Natural killer cell (primary cell): Measurements from ENCODE around the gene THSD1. TPM values are rescaled to one million over a fixed set of nuclear protein-coding genes. Genes with fewer than 3 reads are reported as not detected.

Experiments
- ATAC-seq, 3 donors: fragments of 150-1000 bp in 2 of 3; fragments of 200-7000 bp in 1 of 3; cut with Tn5 transposase; 1 replicate in 1 of 3; 2 replicates in 2 of 3; pipeline ENCODE4 v1.10.0; 2021; ENCODE audit warnings: mild to moderate bottlenecking in 2 of 3, moderate library complexity in 2 of 3
- DNase-seq, 2 donors: peaks; one replicate each; pipeline versions ENCODE4 v3.0.0 to v3.0.0-alpha.2; 2013 to 2021; ENCODE audit warnings: mixed read lengths in 1 of 2
- H3K27ac ChIP-seq: one replicate; pipeline ENCODE4 v1.5.1; 2013; ENCODE audit warnings: mild to moderate bottlenecking, low read length
- H3K27me3 ChIP-seq: one replicate; pipeline ENCODE4 v1.6.1; 2013; ENCODE audit warnings: low read length; ENCODE audit not compliant: control insufficient read depth, insufficient read depth
- H3K36me3 ChIP-seq: one replicate; pipeline ENCODE4 v1.6.1; 2013; ENCODE audit warnings: low read length; ENCODE audit not compliant: control insufficient read depth, insufficient read depth
- H3K4me1 ChIP-seq: one replicate; pipeline ENCODE4 v1.6.1; 2013; ENCODE audit warnings: low read length; ENCODE audit not compliant: control insufficient read depth, insufficient read depth
- H3K4me3 ChIP-seq: one replicate; pipeline ENCODE4 v1.5.1; 2013; ENCODE audit warnings: low read length
- H3K9me3 ChIP-seq: one replicate; pipeline ENCODE4 v1.6.1; 2013; ENCODE audit warnings: low read length; ENCODE audit not compliant: control insufficient read depth, insufficient read depth
- H3K27ac Mint-ChIP-seq, 2 donors: one replicate each; pipeline ENCODE4 v1.8.0; 2022; ENCODE audit warnings: mild to moderate bottlenecking in 2 of 2, mixed read lengths in 2 of 2, moderate library complexity in 1 of 2
- H3K27me3 Mint-ChIP-seq, 2 donors: one replicate each; pipeline ENCODE4 v1.8.0; 2022; ENCODE audit warnings: low read depth in 2 of 2, mixed read lengths in 2 of 2
- H3K36me3 Mint-ChIP-seq: one replicate; pipeline ENCODE4 v1.8.0; 2022; ENCODE audit warnings: mixed read lengths
- H3K4me1 Mint-ChIP-seq, 2 donors: one replicate each; pipeline ENCODE4 v1.8.0; 2022; ENCODE audit warnings: mixed read lengths in 2 of 2
- H3K4me3 Mint-ChIP-seq: one replicate; pipeline ENCODE4 v1.8.0; 2022; ENCODE audit warnings: mild to moderate bottlenecking, moderate library complexity, mixed read lengths
- H3K9me3 Mint-ChIP-seq, 2 donors: one replicate each; pipeline ENCODE4 v1.8.0; 2022; ENCODE audit warnings: mixed read lengths in 2 of 2
- whole genome bisulfite sequencing: methylation state at CpG from one replicate; pipeline ENCODE4 v1.1.7; 2013; ENCODE audit warnings: missing lambda C conversion rate; ENCODE audit not compliant: insufficient coverage; 5-methylcytosine and 5-hydroxymethylcytosine counted together
- intact Hi-C: fragments of 100-400 bp; cut with micrococcal nuclease; formaldehyde crosslinking; loops from one replicate; pipeline ENCODE4 v1.14.2; 2022
- total RNA-seq, 4 donors: library from RNA; stranded (reverse); fragments of 120-200 nt in 1 of 4; gene quantifications; one replicate each; pipeline versions ENCODE4 v1.2.3 to v1.2.4, GENCODE V29; 2013 to 2022
- TF ChIP-seq, protein P1 (sequence below): fragments of 200-600 bp; IDR thresholded peaks from one replicate; pipeline ENCODE4 v1.8.0; 2022; ENCODE audit warnings: antibody characterized with exemption

Gene THSD1
- total RNA-seq, 3 donors from 2014 or later (not counting 1 experiment from before 2014, with no cell fraction given) = 0.61 to 1.2 (median 0.84) TPM

DNA sequence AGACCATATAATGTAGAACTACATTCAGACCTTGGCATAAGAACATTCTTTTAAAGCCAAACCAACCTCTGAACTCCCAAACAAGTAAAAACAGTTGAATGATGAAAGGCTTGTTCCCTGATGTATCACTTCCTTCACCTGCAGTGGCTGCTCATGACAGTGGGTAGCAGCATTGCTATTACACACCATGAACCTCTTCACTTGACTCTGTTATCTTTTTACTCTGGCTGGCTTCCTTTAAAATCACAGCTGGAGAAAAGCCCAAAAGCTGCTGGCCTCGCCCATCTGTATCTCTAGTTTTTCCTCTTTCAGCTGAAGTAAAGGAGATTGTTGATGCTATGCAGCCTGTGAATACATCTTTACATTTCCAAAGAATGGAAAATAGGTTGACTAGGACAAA, 22.6 kb downstream of the THSD1 start:
- no peaks in the 10 kb centered on the region for H3K27me3 ChIP-seq
- H3K9me3 Mint-ChIP-seq = no peaks in the 10 kb centered on the region
- no peaks in the 10 kb centered on the region for H3K36me3 Mint-ChIP-seq
- H3K36me3 ChIP-seq = no peaks in the 10 kb centered on the region
- no peak overlapping the region for H3K27ac Mint-ChIP-seq
- TF ChIP-seq, protein P1, sequence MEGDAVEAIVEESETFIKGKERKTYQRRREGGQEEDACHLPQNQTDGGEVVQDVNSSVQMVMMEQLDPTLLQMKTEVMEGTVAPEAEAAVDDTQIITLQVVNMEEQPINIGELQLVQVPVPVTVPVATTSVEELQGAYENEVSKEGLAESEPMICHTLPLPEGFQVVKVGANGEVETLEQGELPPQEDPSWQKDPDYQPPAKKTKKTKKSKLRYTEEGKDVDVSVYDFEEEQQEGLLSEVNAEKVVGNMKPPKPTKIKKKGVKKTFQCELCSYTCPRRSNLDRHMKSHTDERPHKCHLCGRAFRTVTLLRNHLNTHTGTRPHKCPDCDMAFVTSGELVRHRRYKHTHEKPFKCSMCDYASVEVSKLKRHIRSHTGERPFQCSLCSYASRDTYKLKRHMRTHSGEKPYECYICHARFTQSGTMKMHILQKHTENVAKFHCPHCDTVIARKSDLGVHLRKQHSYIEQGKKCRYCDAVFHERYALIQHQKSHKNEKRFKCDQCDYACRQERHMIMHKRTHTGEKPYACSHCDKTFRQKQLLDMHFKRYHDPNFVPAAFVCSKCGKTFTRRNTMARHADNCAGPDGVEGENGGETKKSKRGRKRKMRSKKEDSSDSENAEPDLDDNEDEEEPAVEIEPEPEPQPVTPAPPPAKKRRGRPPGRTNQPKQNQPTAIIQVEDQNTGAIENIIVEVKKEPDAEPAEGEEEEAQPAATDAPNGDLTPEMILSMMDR = no peak
- H3K9me3 ChIP-seq = no peaks in the 10 kb centered on the region
- ATAC-seq (no peak), DNase-seq (no peak)
- no peak overlapping the region for H3K4me3 Mint-ChIP-seq
- no peaks in the 10 kb centered on the region for H3K4me1 ChIP-seq
- H3K27ac ChIP-seq = no peak overlapping the region
- no peak overlapping the region for H3K4me3 ChIP-seq
- no peaks in the 10 kb centered on the region for H3K4me1 Mint-ChIP-seq
- intact Hi-C loops = no loop called here
- no peaks in the 10 kb centered on the region for H3K27me3 Mint-ChIP-seq
- 90% methylated on average over 1 of the region's 1 CpG for WGBS

DNA sequence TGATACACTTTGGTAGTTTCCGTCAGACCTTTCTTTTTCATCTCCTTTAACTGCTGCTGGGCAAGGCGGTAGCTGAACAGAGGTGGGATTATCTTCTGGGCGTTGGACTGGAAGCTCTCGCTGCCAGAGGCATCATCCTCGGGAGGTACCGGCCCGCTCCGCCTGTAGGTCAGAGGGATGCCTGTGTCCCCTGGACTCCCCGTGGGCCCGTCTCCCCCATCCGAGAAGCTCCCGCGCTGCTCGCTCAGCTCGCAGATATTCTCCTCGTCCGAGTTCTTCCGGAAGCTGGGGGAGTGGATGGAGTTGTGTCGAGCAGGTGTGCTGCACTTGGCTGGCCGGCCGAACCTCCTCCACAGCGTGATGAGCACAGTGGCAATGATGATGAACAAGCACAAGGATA, 27.7 kb downstream of the THSD1 start:
- Mint-ChIP-seq H3K9me3 (no peaks in the 10 kb centered on the region), H3K4me3 (no peak overlapping the region), H3K4me1 (no peaks in the 10 kb centered on the region), H3K27me3 (no peaks in the 10 kb centered on the region), H3K27ac (no peak overlapping the region), H3K36me3 (no peaks in the 10 kb centered on the region)
- ATAC-seq (no peak), DNase-seq (no peak)
- Histone ChIP-seq H3K4me3 (no peak overlapping the region), H3K9me3 (no peaks in the 10 kb centered on the region), H3K27ac (no peak overlapping the region), H3K27me3 (no peaks in the 10 kb centered on the region), H3K4me1 (no peaks in the 10 kb centered on the region), H3K36me3 (no peaks in the 10 kb centered on the region)
- 97% methylated on average over 22 of the region's 22 CpGs for WGBS
- TF ChIP-seq, protein P1 = no peak
- intact Hi-C loops = no loop called here

DNA sequence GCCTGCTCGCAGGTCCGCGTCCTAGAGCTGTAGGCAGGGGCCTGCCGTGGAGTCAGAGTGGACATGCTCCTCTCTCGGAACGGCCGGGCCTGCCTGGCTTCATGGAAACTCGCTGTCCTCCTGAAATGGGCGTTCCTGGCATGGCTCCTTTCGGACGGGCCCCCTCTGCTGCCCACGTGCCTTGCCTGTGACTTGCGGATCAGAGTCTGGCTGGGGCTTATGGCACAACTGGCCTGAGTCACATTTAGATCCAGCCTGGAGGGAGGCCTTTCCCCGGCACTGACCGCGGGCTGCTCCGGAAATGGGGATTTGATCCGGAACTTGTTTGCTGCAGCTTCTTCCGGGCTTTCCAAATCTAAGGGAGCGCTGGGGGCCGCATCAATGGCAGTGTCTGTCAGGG, 28.1 kb downstream of the THSD1 start:
- ATAC-seq (no peak), DNase-seq (no peak)
- no peaks in the 10 kb centered on the region for H3K36me3 ChIP-seq
- Mint-ChIP-seq H3K4me1 (no peaks in the 10 kb centered on the region), H3K4me3 (no peak overlapping the region), H3K27ac (no peak overlapping the region), H3K27me3 (no peaks in the 10 kb centered on the region), H3K36me3 (no peaks in the 10 kb centered on the region), H3K9me3 (no peaks in the 10 kb centered on the region)
- H3K27ac ChIP-seq = no peak overlapping the region
- H3K27me3 ChIP-seq = no peaks in the 10 kb centered on the region
- TF ChIP-seq, protein P1 = no peak
- no peak overlapping the region for H3K4me3 ChIP-seq
- H3K9me3 ChIP-seq = no peaks in the 10 kb centered on the region
- H3K4me1 ChIP-seq = no peaks in the 10 kb centered on the region
- 94% methylated on average over 21 of the region's 21 CpGs for WGBS
- intact Hi-C loops = no loop called here

DNA sequence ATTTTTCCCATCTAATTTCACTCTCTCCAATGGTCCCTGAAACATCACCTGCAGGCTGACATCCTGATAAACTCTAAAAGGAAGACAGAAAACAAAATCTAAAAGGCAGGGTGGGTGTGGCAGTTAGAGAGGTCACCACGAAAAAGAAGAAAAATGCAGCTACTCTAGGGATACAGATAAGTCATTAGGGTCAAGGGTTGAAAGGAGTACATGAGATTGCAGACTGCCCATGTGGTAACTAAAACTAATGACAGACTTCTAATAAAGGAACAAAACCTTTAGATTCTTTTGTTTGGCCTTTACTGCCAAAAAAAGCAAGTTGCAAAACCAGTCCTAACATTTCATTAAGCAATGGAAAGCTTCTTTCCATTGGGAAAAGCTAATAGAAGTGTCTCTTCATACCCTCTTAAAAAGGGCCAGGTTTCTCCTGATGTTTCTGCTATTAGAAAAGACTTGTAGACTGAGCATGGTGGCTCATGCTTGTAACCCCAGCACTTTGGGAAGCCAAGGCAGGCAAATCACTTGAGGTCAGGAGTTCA, 31.0 kb downstream of the THSD1 start:
- no peak for DNase-seq
- H3K9me3 Mint-ChIP-seq = no peaks in the 10 kb centered on the region
- no peaks in the 10 kb centered on the region for H3K36me3 Mint-ChIP-seq
- no peak overlapping the region for H3K4me3 Mint-ChIP-seq
- no peaks in the 10 kb centered on the region for H3K9me3 ChIP-seq
- intact Hi-C loops = no loop called here
- TF ChIP-seq, protein P1 = no peak
- H3K36me3 ChIP-seq = no peaks in the 10 kb centered on the region
- no peaks in the 10 kb centered on the region for H3K4me1 Mint-ChIP-seq
- no peak overlapping the region for H3K4me3 ChIP-seq
- no peaks in the 10 kb centered on the region for H3K27me3 ChIP-seq
- 65% methylated on average over 1 of the region's 1 CpG for WGBS
- ATAC-seq = no peak
- H3K27ac Mint-ChIP-seq = no peak overlapping the region
- no peak overlapping the region for H3K27ac ChIP-seq
- no peaks in the 10 kb centered on the region for H3K4me1 ChIP-seq
- no peaks in the 10 kb centered on the region for H3K27me3 Mint-ChIP-seq
